Spleen (tissue), 11 donors: ENCODE results near the gene GCSAM. TPM values are rescaled to one million over a fixed set of nuclear protein-coding genes. Genes with fewer than 3 reads are reported as not detected.

Source experiments
- DNase-seq: peaks from one replicate; pipeline ENCODE4 v3.0.0-alpha.2; 2020
- H3K27ac ChIP-seq, 8 donors: fragments of 200-600 bp; sonication (generic) in 7 of 8; 1 replicate in 4 of 8; 2 replicates in 4 of 8; pipeline versions ENCODE4 v1.5.0 to v1.8.0; 2016 to 2021; ENCODE audit warnings: inconsistent platforms in 4 of 8, mild to moderate bottlenecking in 4 of 8, moderate library complexity in 1 of 8
- H3K27me3 ChIP-seq, 7 donors: fragments of 200-600 bp; sonication (generic) in 6 of 7; replicated peaks in 1 of 7; 1 replicate in 4 of 7; 2 replicates in 3 of 7; pipeline versions ENCODE4 v1.5.0 to v1.8.0; 2016 to 2021; ENCODE audit warnings: inconsistent platforms in 3 of 7, mild to moderate bottlenecking in 1 of 7
- H3K36me3 ChIP-seq, 6 donors: fragments of 200-600 bp; sonication (generic) in 5 of 6; 1 replicate in 4 of 6; 2 replicates in 2 of 6; pipeline versions ENCODE4 v1.5.0 to v1.8.0; 2016 to 2021; ENCODE audit warnings: inconsistent platforms in 2 of 6
- H3K4me1 ChIP-seq, 6 donors: fragments of 200-600 bp; sonication (generic) in 5 of 6; 1 replicate in 3 of 6; 2 replicates in 3 of 6; pipeline versions ENCODE4 v1.5.0 to v1.8.0; 2016 to 2021; ENCODE audit warnings: inconsistent platforms in 3 of 6
- H3K4me3 ChIP-seq, 8 donors: fragments of 200-600 bp; sonication (generic) in 7 of 8; 1 replicate in 4 of 8; 2 replicates in 4 of 8; pipeline versions ENCODE4 v1.5.0 to v1.8.0; 2016 to 2021; ENCODE audit warnings: inconsistent platforms in 4 of 8, mild to moderate bottlenecking in 4 of 8, moderate library complexity in 2 of 8
- H3K9me3 ChIP-seq, 8 donors: fragments of 200-600 bp; sonication (generic) in 7 of 8; 1 replicate in 4 of 8; 2 replicates in 4 of 8; pipeline versions ENCODE4 v1.5.0 to v1.8.0; 2016 to 2021; ENCODE audit warnings: inconsistent platforms in 4 of 8
- CTCF ChIP-seq, 11 experiments: fragments of 200-600 bp in 7 of 11; fragments of 450-650 bp in 4 of 11; sonication (generic) in 4 of 11; IDR thresholded peaks in 8 of 11; conservative IDR thresholded peaks in 3 of 11; 1 replicate in 7 of 11; 2 replicates in 4 of 11; pipeline versions ENCODE4 v1.4.0 to v1.8.0; 2016 to 2021; ENCODE audit warnings: antibody characterized with exemption in 11 of 11, inconsistent platforms in 4 of 11, mild to moderate bottlenecking in 1 of 11
- POLR2A ChIP-seq, 3 donors: fragments of 450-650 bp; IDR thresholded peaks; one replicate each; pipeline ENCODE4 v1.5.1; 2017; ENCODE audit warnings: antibody characterized with exemption in 3 of 3, mild to moderate bottlenecking in 1 of 3
- POLR2AphosphoS5 ChIP-seq, 3 donors: sonication (generic); formaldehyde crosslinking; IDR thresholded peaks; one replicate each; pipeline ENCODE4 v1.5.1; 2017; ENCODE audit warnings: antibody characterized with exemption in 3 of 3
- WGBS, 5 donors: extraction: QIAGEN DNeasy Blood & Tissue Kit in 3 of 5; methylation state at CpG; one replicate each; pipeline versions ENCODE4 v1.1.5 to v1.1.7; 2013 to 2018; 5-methylcytosine and 5-hydroxymethylcytosine counted together
- intact Hi-C: fragments of 100-400 bp; cut with DNase I; formaldehyde crosslinking; loops from one replicate; pipeline ENCODE4 v1.15.0; 2023; ENCODE audit warnings: low total_unique reads
- polyA plus RNA-seq, 3 donors: library from polyadenylated mRNA; stranded (reverse); fragments of 200-250 nt; gene quantifications; one replicate each; pipeline ENCODE4 v1.2.1, GENCODE V29; 2013
- total RNA-seq, 7 donors: library from RNA; depleted of rRNA in 3 of 7; stranded (reverse); fragments of >200 nt in 3 of 7; fragmentation: NEBNext Ultra II Directional in 4 of 7; extraction: Animal tissue kit (Norgen Biotek cat#: 25700) in 4 of 7; gene quantifications; one replicate each; pipeline versions ENCODE4 v1.1.0 to v1.2.1, GENCODE V29; 2016 to 2021
- donor health status: healthy with polysubstance abuse.
- donor health status: DM: no; HTN: no; CAD: no; lungs with moderate emphysema.
- donor health status: DM: no; HTN: no; CAD: no.
- donor health status: Bipolar disorder and iron deficiency.
- donor health status: healthy.
- donor health status: DM: no; HTN: no; CAD: no.
- donor health status: DM: yes; HTN: yes; CAD: no.

Gene GCSAM
- total and polyA plus RNA-seq, 10 donors = 2.7 to 20.9 (median 8.9) TPM

GRCh38 chr3:112086076-112086854 is 46.8 kb downstream of the GCSAM start, which contains the start of gene C3orf52:
TSS of gene C3orf52 (plus strand) at chr3:112086389. CDS start at chr3:112086408, 19 bp downstream.
- peaks cover 0 to 49% (median 23%) of the 10 kb centered on the region in 7 donors for H3K27me3 ChIP-seq
- H3K4me1 ChIP-seq = peaks cover 9 to 40% (median 32%) of the 10 kb centered on the region in 6 donors
- H3K4me3 ChIP-seq = peak within 1 kb of the TSS; percentile 30 to 74 (median 46)
- no peaks in the 10 kb centered on the region for H3K9me3 ChIP-seq
- peak in 2 of 3 donors; percentile 61 to 68 for TF ChIP-seq POLR2AphosphoS5 (IDR thresholded peaks at IDR 0.05)
- TF ChIP-seq CTCF (IDR thresholded peaks at IDR 0.05 in 8 of 11, conservative IDR thresholded peaks at IDR 0.05 in 3 of 11) = peak in 3 of 11 experiments; percentile 6 to 9 (median 8)
- no peak for TF ChIP-seq POLR2A (IDR thresholded peaks at IDR 0.05)
- WGBS, 5 donors = 1 to 2% (median 1%) methylated on average over 21 to 67 of the region's 67 CpGs
- H3K27ac ChIP-seq = peak within 1 kb of the TSS in 3 of 8 donors; percentile 26 to 51 (median 27)
- intact Hi-C loops = no loop called here
- H3K36me3 ChIP-seq = no peaks in the 10 kb centered on the region
- peak; percentile 89 for DNase-seq

GRCh38 chr3:112085735-112086075 is 47.3 kb downstream of the GCSAM start:
- Histone ChIP-seq H3K36me3 (no peaks in the 10 kb centered on the region), H3K27me3 (peaks cover 0 to 49% (median 23%) of the 10 kb centered on the region in 7 donors), H3K4me1 (peaks cover 9 to 35% (median 27%) of the 10 kb centered on the region in 6 donors), H3K27ac (peak overlapping the region in 1 of 8 donors; percentile 26), H3K9me3 (no peaks in the 10 kb centered on the region), H3K4me3 (peak overlapping the region; percentile 30 to 74 (median 46))
- no peak for TF ChIP-seq POLR2A (IDR thresholded peaks at IDR 0.05)
- intact Hi-C loops = no loop called here
- no peak for DNase-seq
- 39 to 49% (median 45%) methylated on average over 12 of the region's 12 CpGs for WGBS, 5 donors

GRCh38 chr3:112084980-112085705 is 47.9 kb downstream of the GCSAM start:
- no peak overlapping the region for H3K4me3 ChIP-seq
- no peak overlapping the region for H3K27ac ChIP-seq
- peaks cover 7 to 29% (median 21%) of the 10 kb centered on the region in 6 donors for H3K4me1 ChIP-seq
- DNase-seq = no peak
- 93 to 98% (median 94%) methylated on average over 7 of the region's 7 CpGs for WGBS, 5 donors
- no peaks in the 10 kb centered on the region for H3K36me3 ChIP-seq
- H3K9me3 ChIP-seq = no peaks in the 10 kb centered on the region
- intact Hi-C loops = no loop called here
- peaks cover 0 to 49% (median 23%) of the 10 kb centered on the region in 7 donors for H3K27me3 ChIP-seq
- no peak for TF ChIP-seq POLR2A (IDR thresholded peaks at IDR 0.05)
- TF ChIP-seq CTCF (IDR thresholded peaks at IDR 0.05 in 8 of 11, conservative IDR thresholded peaks at IDR 0.05 in 3 of 11) = no peak
- TF ChIP-seq POLR2AphosphoS5 (IDR thresholded peaks at IDR 0.05) = no peak

GRCh38 chr3:112083239-112083638 is 49.8 kb downstream of the GCSAM start:
- Histone ChIP-seq H3K4me1 (peaks cover 3 to 22% (median 17%) of the 10 kb centered on the region in 6 donors), H3K27me3 (peaks cover 0 to 33% (median 23%) of the 10 kb centered on the region in 7 donors), H3K4me3 (no peak overlapping the region), H3K27ac (no peak overlapping the region), H3K9me3 (no peaks in the 10 kb centered on the region), H3K36me3 (no peaks in the 10 kb centered on the region)
- intact Hi-C loops = no loop called here
- DNase-seq = no peak
- TF ChIP-seq CTCF (IDR thresholded peaks at IDR 0.05 in 8 of 11, conservative IDR thresholded peaks at IDR 0.05 in 3 of 11) = no peak
- no peak for TF ChIP-seq POLR2A (IDR thresholded peaks at IDR 0.05)
- no peak for TF ChIP-seq POLR2AphosphoS5 (IDR thresholded peaks at IDR 0.05)
- WGBS, 5 donors = 75 to 94% (median 84%) methylated on average over 4 of the region's 4 CpGs
